ENCODE data around the gene YAP1. TPM values are rescaled to one million over a fixed set of nuclear protein-coding genes. Genes with fewer than 3 reads are reported as not detected.
A peak's percentile ranks its signal among the peaks of the same experiment; 100 is the strongest.

YAP1 gene
- total and polyA plus RNA-seq, 4 donors: 3.7 to 65.6 (median 18.3) TPM

DNA sequence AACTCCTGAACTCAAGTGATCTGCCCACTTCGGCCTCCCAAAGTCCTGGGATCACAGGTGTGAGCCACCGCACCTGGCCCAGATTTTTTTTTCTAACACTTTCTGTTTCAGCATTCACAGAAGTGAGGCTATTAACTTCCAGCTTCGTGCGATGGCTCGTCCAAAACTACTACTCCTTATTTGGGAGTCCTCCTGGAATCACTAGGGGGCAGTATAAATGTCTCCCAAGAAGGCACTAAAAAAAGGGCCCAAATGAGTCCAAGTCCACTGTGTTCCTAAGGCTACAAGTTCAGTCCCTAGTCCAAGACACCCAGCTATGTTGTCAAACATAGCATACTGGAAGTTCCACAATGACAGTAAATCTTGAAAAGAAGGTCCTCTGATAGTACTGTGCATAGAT lies 143.8 kb downstream of the YAP1 start:
- Histone ChIP-seq H3K9ac (ENCODE audit: low read depth in 1 of 2, low read length in 2 of 2) (no peak overlapping the region), H3K4me3 (ENCODE audit: low read depth in 1 of 3, low read length in 3 of 3) (no peak overlapping the region), H3K9me3 (ENCODE audit: control insufficient read depth in 4 of 4, low read length in 3 of 4) (no peaks in the 10 kb centered on the region), H3K36me3 (ENCODE audit: control insufficient read depth in 4 of 4, insufficient read depth in 3 of 4, low read depth in 1 of 4, low read length in 3 of 4) (no peaks in the 10 kb centered on the region), H3K27me3 (ENCODE audit: control insufficient read depth in 4 of 4, insufficient read depth in 4 of 4, low read length in 3 of 4) (no peaks in the 10 kb centered on the region), H3K27ac (ENCODE audit: low read depth in 1 of 2, low read length in 2 of 2) (no peak overlapping the region), H3K4me1 (ENCODE audit: control insufficient read depth in 4 of 4, insufficient read depth in 4 of 4, low read length in 3 of 4) (no peaks in the 10 kb centered on the region)
- WGBS: 93% methylated on average over 5 of the region's 5 CpGs
- no peak for DNase-seq (ENCODE audit: low spot score)
- peak in 1 of 2 donors; percentile 41 for TF ChIP-seq RAD21 (IDR thresholded peaks at IDR 0.05)
- TF ChIP-seq, protein P1, sequence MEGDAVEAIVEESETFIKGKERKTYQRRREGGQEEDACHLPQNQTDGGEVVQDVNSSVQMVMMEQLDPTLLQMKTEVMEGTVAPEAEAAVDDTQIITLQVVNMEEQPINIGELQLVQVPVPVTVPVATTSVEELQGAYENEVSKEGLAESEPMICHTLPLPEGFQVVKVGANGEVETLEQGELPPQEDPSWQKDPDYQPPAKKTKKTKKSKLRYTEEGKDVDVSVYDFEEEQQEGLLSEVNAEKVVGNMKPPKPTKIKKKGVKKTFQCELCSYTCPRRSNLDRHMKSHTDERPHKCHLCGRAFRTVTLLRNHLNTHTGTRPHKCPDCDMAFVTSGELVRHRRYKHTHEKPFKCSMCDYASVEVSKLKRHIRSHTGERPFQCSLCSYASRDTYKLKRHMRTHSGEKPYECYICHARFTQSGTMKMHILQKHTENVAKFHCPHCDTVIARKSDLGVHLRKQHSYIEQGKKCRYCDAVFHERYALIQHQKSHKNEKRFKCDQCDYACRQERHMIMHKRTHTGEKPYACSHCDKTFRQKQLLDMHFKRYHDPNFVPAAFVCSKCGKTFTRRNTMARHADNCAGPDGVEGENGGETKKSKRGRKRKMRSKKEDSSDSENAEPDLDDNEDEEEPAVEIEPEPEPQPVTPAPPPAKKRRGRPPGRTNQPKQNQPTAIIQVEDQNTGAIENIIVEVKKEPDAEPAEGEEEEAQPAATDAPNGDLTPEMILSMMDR (IDR thresholded peaks at IDR 0.05; ENCODE audit: low read depth, low read length, missing input control): no peak

DNA sequence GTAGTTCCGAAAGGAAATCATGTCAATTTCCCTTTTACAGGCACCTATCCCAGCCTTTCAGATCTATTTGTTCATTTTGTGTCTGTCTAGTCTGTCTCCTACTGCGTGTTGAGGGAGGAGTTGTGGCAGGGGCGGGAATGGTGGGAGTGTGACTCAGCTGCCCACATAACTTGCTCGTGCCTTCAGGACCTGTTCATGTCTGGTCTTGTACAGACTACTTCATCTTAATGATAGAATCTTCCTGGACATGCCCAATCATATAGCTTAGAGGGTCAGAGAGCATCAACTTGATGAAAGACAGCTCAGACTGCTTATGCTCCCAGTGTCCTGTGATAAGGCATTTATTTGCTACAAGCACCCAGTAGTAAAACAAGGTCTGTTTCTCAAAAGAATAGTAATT lies 146.0 kb downstream of the YAP1 start:
- Histone ChIP-seq H3K27ac (ENCODE audit: low read depth in 1 of 2, low read length in 2 of 2) (no peak overlapping the region), H3K9me3 (ENCODE audit: control insufficient read depth in 4 of 4, low read length in 3 of 4) (no peaks in the 10 kb centered on the region), H3K9ac (ENCODE audit: low read depth in 1 of 2, low read length in 2 of 2) (no peak overlapping the region), H3K27me3 (ENCODE audit: control insufficient read depth in 4 of 4, insufficient read depth in 4 of 4, low read length in 3 of 4) (no peaks in the 10 kb centered on the region), H3K36me3 (ENCODE audit: control insufficient read depth in 4 of 4, insufficient read depth in 3 of 4, low read depth in 1 of 4, low read length in 3 of 4) (no peaks in the 10 kb centered on the region), H3K4me3 (ENCODE audit: low read depth in 1 of 3, low read length in 3 of 3) (no peak overlapping the region), H3K4me1 (ENCODE audit: control insufficient read depth in 4 of 4, insufficient read depth in 4 of 4, low read length in 3 of 4) (no peaks in the 10 kb centered on the region)
- WGBS: 92% methylated on average over 4 of the region's 4 CpGs
- no peak for DNase-seq (ENCODE audit: low spot score)
- no peak for TF ChIP-seq HNF4A (conservative IDR thresholded peaks at IDR 0.05)
- TF ChIP-seq YY1 (IDR thresholded peaks at IDR 0.05): no peak
- TF ChIP-seq, protein P2, sequence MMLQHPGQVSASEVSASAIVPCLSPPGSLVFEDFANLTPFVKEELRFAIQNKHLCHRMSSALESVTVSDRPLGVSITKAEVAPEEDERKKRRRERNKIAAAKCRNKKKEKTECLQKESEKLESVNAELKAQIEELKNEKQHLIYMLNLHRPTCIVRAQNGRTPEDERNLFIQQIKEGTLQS (IDR thresholded peaks at IDR 0.05): no peak
- TF ChIP-seq, protein P1 (IDR thresholded peaks at IDR 0.05; ENCODE audit: low read depth, low read length, missing input control): no peak
- TF ChIP-seq NR2F2 (IDR thresholded peaks at IDR 0.05): no peak
- no peak for TF ChIP-seq FOXA2 (IDR thresholded peaks at IDR 0.05)
- TF ChIP-seq JUND (IDR thresholded peaks at IDR 0.05): no peak
- no peak for TF ChIP-seq GABPA (IDR thresholded peaks at IDR 0.05 in 1 of 2, conservative IDR thresholded peaks at IDR 0.05 in 1 of 2)
- no peak for TF ChIP-seq HNF4G (IDR thresholded peaks at IDR 0.05)
- no peak for TF ChIP-seq EGR1 (IDR thresholded peaks at IDR 0.05; ENCODE audit: low read depth in 2 of 2)
- no peak for TF ChIP-seq SP1 (IDR thresholded peaks at IDR 0.05)
- TF ChIP-seq RAD21 (IDR thresholded peaks at IDR 0.05): no peak
- TF ChIP-seq, protein P3, sequence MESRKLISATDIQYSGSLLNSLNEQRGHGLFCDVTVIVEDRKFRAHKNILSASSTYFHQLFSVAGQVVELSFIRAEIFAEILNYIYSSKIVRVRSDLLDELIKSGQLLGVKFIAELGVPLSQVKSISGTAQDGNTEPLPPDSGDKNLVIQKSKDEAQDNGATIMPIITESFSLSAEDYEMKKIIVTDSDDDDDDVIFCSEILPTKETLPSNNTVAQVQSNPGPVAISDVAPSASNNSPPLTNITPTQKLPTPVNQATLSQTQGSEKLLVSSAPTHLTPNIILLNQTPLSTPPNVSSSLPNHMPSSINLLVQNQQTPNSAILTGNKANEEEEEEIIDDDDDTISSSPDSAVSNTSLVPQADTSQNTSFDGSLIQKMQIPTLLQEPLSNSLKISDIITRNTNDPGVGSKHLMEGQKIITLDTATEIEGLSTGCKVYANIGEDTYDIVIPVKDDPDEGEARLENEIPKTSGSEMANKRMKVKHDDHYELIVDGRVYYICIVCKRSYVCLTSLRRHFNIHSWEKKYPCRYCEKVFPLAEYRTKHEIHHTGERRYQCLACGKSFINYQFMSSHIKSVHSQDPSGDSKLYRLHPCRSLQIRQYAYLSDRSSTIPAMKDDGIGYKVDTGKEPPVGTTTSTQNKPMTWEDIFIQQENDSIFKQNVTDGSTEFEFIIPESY (IDR thresholded peaks at IDR 0.05): no peak
- no peak for TF ChIP-seq TAF1 (conservative IDR thresholded peaks at IDR 0.05)
- no peak for TF ChIP-seq RXRA (IDR thresholded peaks at IDR 0.05)
- TF ChIP-seq, protein P4, sequence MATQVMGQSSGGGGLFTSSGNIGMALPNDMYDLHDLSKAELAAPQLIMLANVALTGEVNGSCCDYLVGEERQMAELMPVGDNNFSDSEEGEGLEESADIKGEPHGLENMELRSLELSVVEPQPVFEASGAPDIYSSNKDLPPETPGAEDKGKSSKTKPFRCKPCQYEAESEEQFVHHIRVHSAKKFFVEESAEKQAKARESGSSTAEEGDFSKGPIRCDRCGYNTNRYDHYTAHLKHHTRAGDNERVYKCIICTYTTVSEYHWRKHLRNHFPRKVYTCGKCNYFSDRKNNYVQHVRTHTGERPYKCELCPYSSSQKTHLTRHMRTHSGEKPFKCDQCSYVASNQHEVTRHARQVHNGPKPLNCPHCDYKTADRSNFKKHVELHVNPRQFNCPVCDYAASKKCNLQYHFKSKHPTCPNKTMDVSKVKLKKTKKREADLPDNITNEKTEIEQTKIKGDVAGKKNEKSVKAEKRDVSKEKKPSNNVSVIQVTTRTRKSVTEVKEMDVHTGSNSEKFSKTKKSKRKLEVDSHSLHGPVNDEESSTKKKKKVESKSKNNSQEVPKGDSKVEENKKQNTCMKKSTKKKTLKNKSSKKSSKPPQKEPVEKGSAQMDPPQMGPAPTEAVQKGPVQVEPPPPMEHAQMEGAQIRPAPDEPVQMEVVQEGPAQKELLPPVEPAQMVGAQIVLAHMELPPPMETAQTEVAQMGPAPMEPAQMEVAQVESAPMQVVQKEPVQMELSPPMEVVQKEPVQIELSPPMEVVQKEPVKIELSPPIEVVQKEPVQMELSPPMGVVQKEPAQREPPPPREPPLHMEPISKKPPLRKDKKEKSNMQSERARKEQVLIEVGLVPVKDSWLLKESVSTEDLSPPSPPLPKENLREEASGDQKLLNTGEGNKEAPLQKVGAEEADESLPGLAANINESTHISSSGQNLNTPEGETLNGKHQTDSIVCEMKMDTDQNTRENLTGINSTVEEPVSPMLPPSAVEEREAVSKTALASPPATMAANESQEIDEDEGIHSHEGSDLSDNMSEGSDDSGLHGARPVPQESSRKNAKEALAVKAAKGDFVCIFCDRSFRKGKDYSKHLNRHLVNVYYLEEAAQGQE (IDR thresholded peaks at IDR 0.05): no peak
- TF ChIP-seq FOXA1 (IDR thresholded peaks at IDR 0.05): no peak

All from liver (tissue), 9 donors.